GM21737 (cell line): ENCODE results near the gene ASS1.

Experiments
- ATAC-seq: cut with Tn5 transposase; IDR thresholded peaks from one replicate; pipeline ENCODE4 v1.9.1; 2021; ENCODE audit warnings: mild to moderate bottlenecking, moderate library complexity; ENCODE audit not compliant: unreplicated experiment

ASS1 gene

DNA sequence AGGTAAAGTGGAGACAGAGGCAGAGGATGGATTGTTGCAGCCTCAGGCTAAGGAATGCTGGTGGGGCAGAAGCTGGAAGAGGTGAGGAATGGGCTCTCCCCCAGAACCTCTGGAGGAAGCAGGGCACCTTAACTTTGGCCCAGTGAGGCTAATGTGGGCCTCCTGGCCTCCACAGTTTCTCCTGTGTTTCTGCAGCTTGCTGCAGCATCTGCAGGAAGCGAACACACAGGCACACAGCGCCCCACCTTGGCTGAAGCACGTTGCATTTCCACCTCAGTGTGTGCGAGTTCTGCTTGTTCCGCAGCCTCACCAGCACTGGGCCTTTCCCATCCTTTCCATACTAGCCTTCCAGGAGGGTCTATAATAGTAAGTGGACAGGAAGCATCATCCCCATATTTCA lies 27.2 kb upstream of the ASS1 start:
- ATAC-seq: no peak

GRCh38 chr9:130418776-130419175 lies 26.0 kb upstream of the ASS1 start:
- ATAC-seq: no peak

- no peak for ATAC-seq
Measured at GRCh38 chr9:130419521-130420035, 25.2 kb upstream of the ASS1 start.

DNA sequence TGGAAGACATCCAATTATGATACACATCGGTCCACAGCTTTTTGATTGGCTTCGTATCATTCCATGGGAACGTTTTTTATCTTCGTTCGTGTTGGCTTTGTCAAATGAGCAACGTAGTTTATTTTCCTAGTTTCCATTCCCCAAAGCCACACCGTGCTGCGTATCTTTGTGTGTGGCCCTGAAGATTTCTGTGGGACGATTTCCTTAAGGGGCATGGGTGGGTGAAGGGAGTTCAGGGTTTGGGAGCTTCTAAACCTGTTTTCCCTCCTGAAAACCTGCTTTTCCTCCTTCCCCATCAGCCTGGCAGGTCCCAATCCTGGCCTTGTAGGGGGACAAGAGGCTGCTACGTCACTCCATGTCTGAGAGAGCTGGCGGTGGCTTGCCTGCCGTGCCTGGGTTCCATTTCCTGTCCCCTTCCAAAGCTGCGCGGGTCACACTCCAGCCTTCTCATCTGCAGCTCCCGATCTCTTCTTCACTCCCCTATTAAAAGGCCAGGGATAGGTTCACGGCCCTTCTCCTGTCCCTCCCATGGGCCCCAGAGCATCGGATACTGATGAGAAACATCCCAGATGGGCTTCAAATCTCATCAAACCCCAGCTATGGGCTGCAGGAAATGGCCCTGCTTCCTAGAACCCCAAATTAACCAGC lies 23.5 kb upstream of the ASS1 start:
- no peak for ATAC-seq

- ATAC-seq: no peak
Measured at GRCh38 chr9:130421802-130422276, 22.9 kb upstream of the ASS1 start.

DNA sequence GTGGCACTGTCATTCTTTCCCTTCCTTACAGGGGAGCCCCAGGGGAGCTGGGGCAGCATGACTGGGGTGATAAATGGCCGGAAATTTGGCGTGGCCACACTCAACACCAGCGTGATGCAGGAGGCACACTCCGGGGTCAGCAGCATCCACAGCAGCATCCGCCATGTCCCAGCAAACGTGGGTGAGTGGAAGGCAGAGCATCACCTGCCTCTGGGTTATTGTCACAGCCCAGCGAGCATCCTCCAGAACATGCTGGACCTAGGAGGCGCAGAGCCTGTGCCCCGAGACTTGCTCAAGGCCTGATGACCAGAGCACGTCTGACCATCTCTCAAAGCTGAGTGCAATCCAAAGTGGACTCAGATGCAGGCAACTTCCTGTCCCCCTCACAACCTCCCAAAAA lies 22.2 kb upstream of the ASS1 start:
- no peak for ATAC-seq

DNA sequence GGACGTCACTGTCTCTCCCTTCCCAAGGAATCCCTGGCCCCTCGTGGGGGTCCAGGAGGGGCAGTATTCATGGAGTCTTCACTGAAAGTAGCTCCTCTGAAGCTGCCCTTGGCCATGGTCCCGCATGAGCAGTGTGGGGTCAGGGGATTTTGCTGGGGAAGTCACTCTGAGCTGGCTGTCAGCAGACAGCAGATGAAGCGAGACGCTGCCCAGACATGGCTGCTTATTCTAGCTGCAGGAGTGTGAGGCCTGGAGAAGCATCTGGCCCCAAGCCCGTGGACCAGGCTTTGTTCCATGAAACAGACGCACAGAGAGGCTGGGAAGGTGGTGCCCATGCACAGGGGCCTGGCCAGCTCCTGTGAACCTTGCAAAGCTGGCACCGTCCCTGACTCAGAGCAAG lies 21.5 kb upstream of the ASS1 start:
- no peak for ATAC-seq

DNA sequence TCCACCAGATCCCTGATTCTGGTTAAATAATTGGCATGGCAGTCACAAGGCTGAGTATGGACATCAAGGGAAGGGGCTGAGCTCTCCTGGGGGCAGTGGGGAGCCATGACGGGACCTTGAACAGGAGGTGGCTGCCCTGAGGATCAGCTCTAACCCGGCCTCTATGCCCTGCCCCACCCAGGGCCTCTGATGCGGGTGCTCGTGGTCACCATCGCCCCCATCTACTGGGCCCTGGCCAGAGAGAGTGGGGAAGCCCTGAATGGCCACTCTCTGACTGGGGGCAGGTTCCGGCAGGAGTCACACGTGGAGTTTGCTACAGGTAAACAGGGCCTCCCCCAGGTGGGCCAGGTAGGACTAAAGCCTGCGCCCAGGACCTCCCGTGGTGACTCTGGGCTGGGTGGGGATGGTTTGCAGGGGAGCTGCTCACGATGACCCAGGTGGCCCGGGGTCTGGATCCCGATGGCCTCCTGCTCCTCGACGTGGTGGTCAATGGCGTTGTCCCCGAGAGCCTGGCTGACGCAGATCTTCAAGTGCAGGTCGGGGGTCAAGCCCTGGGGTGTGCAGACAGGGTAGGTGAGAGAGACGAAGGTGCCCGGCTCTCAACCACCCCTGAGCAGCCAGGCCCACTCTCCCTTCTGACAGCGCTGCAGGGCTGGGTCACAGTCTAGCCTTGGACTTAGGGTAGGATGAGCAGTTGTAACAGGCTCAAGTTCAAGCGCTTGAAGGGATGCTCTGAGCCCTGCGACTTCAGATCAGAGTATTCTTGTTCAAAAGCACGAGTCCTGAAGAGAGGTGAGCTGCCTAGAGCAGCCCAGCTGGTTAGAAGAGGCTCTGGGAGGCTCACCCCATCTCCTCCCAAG lies 19.9 kb upstream of the ASS1 start:
- no peak for ATAC-seq

- ATAC-seq: no peak
Measured at GRCh38 chr9:130425741-130426466, 18.9 kb upstream of the ASS1 start.

GRCh38 chr9:130426467-130426773 lies 18.3 kb upstream of the ASS1 start:
- no peak for ATAC-seq

DNA sequence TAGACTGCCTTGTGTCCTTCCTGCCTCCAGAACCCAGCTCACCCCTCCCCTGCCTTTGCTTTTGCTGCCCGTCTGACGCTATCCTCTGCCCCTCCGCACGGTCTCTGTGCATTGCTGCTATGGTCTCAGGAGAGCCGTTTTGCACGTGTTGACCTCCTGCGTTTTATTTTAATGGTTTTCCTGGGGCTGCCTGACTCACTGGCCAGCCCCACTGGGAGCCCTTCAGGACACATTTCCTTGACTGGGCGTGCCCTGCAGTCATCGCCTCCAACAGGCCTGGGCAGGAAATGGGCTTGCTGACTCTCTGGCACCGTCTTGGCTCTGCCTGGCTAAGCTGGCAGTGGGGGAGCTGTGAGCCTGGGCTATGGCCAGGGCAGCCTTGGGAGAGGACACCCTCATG lies 17.9 kb upstream of the ASS1 start:
- no peak for ATAC-seq

- no peak for ATAC-seq
Measured at GRCh38 chr9:130427326-130427725, 17.4 kb upstream of the ASS1 start.

DNA sequence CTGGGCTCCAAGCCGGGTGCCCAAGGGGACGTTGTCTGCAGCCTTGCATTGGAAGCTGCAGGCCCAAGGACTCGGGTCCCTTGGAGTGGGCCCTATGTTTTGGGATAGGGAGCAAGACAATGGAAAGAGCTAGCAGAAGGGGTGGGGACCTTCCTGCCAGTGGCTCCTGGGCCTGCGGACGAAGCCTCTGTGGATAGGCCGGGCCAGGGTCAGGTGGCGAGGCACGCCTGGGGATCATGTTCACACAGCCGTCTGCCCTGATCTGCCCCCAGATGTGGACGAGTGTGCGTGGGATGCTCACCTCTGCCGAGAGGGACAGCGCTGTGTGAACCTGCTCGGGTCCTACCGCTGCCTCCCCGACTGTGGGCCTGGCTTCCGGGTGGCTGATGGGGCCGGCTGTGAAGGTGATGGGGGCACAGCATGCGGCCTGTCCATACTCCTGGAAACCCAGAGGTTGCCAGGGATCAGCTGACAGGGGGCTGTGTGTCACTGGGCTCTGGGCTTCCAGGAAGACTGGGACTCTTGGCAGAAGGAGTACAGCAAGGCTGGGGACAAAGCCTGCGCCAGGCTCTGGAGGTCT lies 16.6 kb upstream of the ASS1 start:
- no peak for ATAC-seq

DNA sequence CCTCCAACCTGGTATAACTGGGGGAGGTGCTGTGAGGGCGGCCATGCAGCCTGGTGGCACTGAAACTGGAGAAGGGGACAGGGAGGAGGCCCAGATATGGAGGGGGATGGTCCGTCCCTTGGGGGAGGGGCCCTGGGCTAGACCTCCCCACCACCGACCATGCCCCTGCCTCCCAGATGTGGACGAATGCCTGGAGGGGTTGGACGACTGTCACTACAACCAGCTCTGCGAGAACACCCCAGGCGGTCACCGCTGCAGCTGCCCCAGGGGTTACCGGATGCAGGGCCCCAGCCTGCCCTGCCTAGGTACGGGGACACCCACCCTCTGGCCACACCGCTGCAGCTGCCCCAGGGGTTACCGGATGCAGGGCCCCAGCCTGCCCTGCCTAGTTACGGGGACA lies 15.4 kb upstream of the ASS1 start:
- no peak for ATAC-seq

GRCh38 chr9:130429831-130430230 lies 14.9 kb upstream of the ASS1 start:
- no peak for ATAC-seq

GRCh38 chr9:130430232-130430631 lies 14.5 kb upstream of the ASS1 start:
- ATAC-seq: no peak

GRCh38 chr9:130430734-130431535 lies 13.8 kb upstream of the ASS1 start:
- no peak for ATAC-seq

DNA sequence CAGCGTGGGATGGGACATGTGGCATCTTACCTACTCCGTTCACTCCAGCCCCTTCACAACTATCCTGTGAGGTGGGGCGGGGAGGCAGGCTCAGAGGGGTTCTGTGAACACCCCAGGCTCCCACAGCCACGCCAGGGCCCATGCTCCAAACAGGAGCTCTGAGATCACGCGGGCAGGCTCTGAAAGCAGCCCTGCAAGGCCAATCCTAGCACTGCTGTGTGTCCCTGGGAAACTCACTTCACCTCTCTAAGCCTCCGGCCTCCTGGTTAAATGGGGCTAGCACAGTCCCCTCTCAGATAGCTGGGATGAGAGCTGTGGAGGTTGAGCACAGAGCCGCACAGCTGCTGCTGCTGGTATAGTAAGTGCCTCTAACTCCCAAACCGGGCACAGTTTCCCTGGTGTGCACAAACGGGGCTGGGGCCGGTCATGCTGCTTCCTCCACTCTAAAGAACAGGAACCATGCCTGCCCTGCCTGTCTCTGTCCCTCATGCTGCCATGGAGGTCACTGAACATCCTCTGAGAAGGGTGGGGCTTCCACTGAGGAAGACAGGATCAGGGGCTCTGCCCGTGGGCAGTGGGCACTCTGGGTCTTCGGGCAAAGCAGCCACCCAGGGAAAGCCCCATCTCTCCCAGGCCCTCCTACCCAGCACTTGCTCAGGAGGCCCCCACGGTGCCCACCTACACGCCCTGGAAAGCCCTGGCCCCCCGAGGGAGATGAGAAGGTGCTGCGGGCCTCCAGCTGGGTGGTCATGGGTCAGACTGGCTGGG lies 13.0 kb upstream of the ASS1 start:
- ATAC-seq: no peak

DNA sequence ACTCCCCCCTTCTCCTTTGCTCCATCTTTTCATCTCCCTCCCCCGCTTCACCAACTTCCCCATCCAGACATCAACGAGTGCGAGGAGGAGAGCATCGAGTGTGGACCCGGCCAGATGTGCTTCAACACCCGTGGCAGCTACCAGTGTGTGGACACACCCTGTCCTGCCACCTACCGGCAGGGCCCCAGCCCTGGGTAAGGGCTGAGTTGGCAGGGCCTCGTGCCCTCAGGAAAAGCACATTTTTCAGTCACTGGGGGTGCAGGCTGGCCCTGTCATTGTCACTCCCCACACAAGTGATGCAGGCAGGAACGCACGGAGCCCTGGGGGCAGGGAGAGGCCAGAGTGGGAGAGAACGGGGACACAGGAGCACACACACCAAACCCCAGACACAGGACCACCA lies 12.4 kb upstream of the ASS1 start:
- ATAC-seq: no peak

DNA sequence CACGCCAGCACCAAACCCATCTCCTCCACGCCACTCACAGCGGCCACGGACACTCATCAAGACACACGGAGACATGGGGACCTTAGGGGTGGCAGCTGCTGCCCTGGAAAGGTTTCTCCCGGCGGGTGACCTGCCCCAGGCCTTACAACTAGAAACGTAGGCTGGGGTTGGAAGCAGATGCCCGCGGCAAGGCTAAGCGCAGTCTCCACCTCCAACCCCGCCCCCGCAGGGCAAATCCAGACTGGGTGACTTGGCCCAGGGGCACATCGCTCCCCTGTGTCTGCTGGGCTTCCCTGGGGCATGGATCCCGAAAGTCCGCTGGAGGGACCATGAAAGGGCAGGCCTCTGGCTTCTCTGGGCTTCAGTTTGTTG lies 12.0 kb upstream of the ASS1 start:
- no peak for ATAC-seq
